Measurements from ENCODE around the gene WNT3A.

WNT3A gene

DNA sequence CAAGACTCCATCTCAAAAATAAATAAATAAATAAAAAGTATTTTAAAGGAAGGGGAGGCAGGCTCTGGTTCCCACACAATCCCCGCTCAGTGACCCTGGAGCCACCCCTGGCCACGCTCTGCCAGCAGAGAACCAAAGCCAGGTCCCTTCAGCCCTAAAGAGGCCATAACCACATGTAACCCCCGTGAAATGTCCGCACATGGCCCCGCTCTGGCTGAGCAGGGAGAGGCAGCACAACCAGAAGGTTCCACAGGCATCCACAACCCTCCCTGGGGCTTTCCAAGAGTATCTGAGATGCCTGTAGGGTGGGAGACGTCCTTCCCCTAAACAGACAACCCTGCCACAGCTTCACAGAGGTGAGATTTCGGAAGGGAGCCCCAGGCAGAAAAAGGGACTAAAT lies 74.3 kb downstream of the WNT3A start:
- intact Hi-C loops (cut with DNase I), result loop anchor here (5.0 to 10.0 kb wide), 3 partner anchors 86 to 346 kb away; partner anchors contain the start of genes IBA57, JMJD4 and SNAP47
- DNase-seq, result peak in 3 of 10 donors; percentile 4 to 58 (median 4)

DNA sequence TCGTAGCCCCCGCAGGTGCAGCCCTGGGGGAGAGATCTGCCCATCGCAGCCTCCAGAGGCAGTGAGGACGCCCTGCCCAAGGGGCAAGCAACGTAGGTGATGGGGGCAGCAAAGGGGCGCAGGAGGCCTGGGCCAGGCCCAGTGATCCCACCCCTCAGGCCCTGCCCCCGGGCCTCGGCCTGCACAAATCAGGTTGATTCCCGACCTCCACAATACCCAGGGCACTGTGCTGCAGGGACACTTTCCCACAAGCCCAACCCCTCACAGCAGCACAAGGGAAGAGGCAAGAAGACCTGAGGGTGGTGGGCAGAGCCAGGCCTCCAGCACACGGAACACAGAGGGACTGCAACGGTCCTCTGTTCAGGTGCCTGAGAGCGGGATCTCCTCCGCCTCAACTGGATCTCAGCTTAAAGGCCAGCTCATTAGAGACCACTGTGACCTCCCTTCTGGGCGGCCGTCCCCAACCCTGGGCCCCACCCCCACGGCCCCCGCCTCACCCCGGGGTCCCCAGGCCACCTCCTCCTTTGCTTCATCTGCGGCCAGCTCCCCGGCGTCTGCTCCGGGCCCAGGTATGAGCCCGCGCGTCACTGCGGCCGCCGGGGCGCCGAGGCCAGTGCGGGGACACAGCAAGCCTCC lies 74.9 kb downstream of the WNT3A start:
- DNase-seq, result peak in 3 of 10 donors; percentile 6 to 82 (median 73)
- intact Hi-C loops (cut with DNase I), result loop anchor here (2.0 to 10.0 kb wide), 4 partner anchors 21 to 347 kb away; partner anchors contain the start of genes C1orf35, IBA57, JMJD4 and SNAP47

DNA sequence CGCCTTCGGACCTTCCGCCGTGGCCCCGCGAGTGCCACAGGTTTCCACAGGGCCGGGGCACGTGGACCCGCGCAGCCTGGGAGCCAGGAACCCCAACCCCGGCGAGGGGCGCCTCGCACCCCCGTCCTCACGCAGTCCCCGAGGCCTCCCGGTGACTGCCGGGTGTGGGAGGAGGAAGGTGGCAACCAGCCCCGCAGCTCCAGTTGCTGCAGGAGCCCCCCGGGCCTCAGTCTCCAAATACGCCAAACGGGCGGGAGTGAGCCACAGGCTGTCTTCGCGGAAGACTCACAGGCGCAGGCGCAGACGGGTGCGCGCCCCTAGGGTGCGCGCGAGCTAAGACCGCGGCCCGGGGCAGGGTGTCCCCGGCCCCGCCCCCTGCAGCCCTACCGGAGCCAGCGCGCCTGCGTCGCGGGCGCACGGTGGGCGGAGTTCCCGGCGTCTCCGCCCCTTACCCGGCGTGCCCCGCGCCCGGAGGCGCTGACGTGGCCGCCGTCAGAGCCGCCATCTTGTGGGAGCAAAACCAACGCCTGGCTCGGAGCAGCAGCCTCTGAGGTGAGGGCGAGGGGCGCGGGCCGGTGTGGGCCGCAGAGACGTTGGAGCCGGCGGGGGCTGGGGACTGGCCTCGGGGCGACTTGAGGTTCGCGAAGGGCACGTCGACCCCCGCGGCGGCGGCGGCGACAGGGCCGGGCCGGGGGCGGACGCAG lies 75.6 kb downstream of the WNT3A start, which contains the start of gene ARF1:
ARF1 (plus strand) TSS at position 495 of the 704 bp plus-strand sequence. CDS start 14,407 bp downstream, outside the sequence.
- DNase-seq, result peak; percentile 80 to 98 (median 88)
- intact Hi-C loops (cut with DNase I), result loop anchor here (2.0 to 10.0 kb wide), 4 partner anchors 20 to 348 kb away; partner anchors contain the start of genes C1orf35, IBA57, JMJD4 and SNAP47

DNA sequence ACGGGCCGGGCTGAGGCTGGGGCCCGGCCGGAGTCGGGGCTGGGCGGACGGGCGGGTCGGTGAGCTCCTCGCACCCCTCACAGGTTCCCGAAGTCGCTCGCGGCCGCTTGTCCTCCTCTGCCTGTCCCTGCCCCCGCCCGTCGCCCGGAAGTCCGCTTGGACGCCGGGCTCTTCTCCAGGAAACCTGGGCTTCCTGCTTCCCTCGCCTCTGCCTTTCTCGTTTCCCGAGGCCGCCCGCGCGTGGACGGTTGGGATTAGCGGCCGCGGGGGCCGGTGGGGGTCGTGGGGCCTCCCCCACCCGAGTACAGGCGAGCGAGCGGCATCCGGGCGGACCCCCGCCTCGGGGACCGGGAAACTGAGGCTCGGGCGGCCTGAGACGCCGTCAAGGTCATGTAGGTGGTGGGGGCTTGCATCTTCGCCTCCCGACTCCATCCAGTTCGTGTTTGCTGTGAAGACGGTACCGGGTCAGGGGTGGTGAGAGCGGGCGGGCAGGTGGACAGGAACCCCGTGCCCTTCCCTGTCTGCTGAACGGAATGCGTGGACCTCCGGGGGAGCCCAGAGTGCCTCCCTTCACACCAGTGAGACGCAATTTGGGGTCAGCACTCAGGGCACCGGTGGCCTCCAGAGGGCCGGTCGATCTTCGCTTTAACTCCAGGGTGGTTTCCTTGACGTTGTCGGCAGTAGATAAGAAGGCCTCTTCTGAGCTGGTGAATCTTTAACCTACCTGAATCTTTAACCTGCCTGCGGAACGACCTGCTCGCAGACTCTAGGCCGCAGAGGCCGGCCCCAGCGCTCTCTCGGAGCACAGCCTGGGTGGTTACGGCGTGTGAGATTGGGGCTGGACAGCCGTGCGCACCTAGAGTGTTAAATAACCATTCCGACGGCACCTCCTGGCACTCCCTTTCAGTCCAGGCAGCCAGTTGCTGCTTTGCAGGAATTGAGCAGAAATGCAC lies 76.4 kb downstream of the WNT3A start:
- intact Hi-C loops (cut with DNase I), result loop anchor here (2.0 to 10.0 kb wide), 4 partner anchors 20 to 348 kb away; partner anchors contain the start of genes C1orf35, IBA57, JMJD4 and SNAP47

DNA sequence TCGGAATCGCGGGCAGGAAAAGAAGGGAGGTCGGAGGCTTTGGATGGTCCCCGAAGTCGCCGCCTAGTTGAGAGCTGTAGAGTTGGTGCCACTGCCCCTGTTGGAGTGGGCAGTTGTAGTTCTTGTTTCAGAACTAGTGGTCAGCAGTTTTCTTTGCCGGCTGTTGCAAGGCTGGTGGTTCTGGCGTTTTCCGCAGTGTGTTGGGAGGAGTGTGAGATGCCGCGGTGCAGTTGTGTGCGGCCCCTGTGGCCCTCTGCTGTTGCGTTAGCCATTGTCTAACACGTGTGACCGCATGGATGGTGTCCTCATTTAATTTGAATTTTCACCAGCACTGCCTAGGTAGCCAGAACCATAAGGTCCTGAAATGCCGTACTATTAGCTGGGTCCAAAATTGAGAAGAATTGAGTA lies 77.1 kb downstream of the WNT3A start:
- intact Hi-C loops (cut with DNase I), result loop anchor here (2.0 to 10.0 kb wide), 4 partner anchors 19 to 349 kb away; partner anchors contain the start of genes C1orf35, IBA57, JMJD4 and SNAP47
- DNase-seq, result peak in 4 of 10 donors; percentile 15 to 85 (median 68)

More for the DNA sequence above, 76.4 kb downstream of the WNT3A start:
- DNase-seq, result peak in 7 of 10 donors; percentile 22 to 91 (median 50)

- intact Hi-C loops (cut with DNase I), result loop anchor here (5.0 to 10.0 kb wide), 3 partner anchors 83 to 350 kb away; partner anchors contain the start of genes IBA57, JMJD4 and SNAP47
These were observed 77.5 kb downstream of the WNT3A start for GRCh38 chr1:228084325-228084724.

GRCh38 chr1:228084797-228085196 lies 78.0 kb downstream of the WNT3A start:
- peak in 1 of 10 donors; percentile 24 for DNase-seq
- intact Hi-C loops (cut with DNase I), result loop anchor here (5.0 to 10.0 kb wide), 3 partner anchors 83 to 350 kb away; partner anchors contain the start of genes IBA57, JMJD4 and SNAP47

More at GRCh38 chr1:228084325-228084724, 77.5 kb downstream of the WNT3A start:
- DNase-seq, result peak in 2 of 10 donors; percentile 1 to 4

GRCh38 chr1:228085287-228085951 lies 78.6 kb downstream of the WNT3A start:
- peak in 2 of 10 donors; percentile 31 to 49 for DNase-seq
- intact Hi-C loops (cut with DNase I), result loop anchor here (10.0 kb wide), 2 partner anchors 321 to 351 kb away; partner anchors contain the start of genes JMJD4 and SNAP47

DNA sequence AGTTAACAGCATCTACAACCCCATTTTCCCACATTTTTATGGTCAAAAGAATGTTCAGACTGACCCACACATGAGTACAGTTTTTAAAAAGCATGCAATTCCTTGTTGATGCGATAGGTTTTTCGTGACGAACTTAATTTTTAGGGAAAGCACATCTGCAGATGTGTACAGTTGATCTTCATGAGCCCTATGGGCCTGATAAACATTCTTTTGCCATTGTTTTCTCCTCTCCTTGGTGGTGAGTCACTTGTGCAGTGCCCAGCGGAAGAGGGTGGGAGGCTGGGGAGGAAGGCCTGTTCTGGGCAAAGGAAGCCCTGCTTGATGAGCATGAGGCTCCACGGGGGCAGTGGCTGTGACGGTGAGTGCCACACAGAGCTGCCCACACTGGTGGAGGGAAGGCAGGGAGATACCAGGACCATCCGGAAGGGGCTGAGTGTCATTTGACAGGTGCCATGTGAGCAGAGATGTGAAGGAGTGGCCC lies 81.0 kb downstream of the WNT3A start:
- DNase-seq, result peak in 5 of 10 donors; percentile 6 to 91 (median 85)
- intact Hi-C loops (cut with DNase I), result loop anchor here (10.0 kb wide), 2 partner anchors 323 to 353 kb away; partner anchors contain the start of genes JMJD4 and SNAP47

GRCh38 chr1:228088586-228089498 lies 82.0 kb downstream of the WNT3A start:
- intact Hi-C loops (cut with DNase I), result loop anchor here (10.0 kb wide), 2 partner anchors 324 to 354 kb away; partner anchors contain the start of genes JMJD4 and SNAP47
- peak in 2 of 10 donors; percentile 39 to 70 for DNase-seq

DNA sequence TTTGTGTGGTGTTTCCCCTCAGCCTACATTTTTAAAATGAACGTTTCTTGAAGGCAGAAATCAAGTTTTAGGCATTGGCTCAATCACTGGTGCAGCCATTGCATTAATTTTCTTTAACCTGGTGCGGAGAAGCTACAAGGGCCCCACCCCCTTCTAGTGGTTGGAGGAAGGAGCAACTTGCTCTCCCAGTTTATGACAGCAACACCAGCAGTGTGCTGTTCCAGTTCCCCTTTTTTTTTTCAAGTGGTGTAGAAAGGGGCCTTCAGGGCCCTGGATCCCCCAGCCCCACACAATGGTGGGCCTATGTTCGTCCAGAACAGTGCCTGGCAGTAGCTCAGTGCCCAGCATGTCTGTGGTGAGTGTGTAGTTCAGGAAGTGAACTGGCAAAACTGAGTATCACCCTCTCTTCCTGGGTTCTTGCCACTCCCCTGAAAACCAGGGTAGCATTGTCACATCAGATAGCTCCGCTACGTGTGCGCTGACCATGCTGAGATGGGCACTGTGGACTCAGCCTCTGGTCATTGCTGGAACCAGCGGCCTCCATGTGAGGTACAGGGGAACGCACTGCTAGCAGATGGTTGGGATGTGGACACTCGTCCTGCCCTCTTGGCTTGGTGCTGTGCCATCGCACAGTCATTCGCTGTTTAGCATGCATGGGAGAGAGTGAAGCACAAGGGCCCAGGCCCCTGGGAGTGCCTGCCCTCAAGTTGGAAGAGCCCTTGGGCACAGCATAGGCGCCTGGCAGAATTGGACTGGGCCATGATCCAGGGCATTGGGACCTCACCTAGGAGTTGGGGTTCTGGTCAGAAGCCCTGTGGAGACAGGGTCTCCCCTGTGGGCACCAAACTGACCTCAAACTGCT lies 83.0 kb downstream of the WNT3A start:
- intact Hi-C loops (cut with DNase I), result loop anchor here (10.0 kb wide), 2 partner anchors 325 to 355 kb away; partner anchors contain the start of genes JMJD4 and SNAP47
- peak in 1 of 10 donors; percentile 81 for DNase-seq

- intact Hi-C loops (cut with DNase I), result no loop called here
- DNase-seq, result peak in 1 of 10 donors; percentile 89
These were observed 83.8 kb downstream of the WNT3A start for GRCh38 chr1:228090613-228091081.

DNA sequence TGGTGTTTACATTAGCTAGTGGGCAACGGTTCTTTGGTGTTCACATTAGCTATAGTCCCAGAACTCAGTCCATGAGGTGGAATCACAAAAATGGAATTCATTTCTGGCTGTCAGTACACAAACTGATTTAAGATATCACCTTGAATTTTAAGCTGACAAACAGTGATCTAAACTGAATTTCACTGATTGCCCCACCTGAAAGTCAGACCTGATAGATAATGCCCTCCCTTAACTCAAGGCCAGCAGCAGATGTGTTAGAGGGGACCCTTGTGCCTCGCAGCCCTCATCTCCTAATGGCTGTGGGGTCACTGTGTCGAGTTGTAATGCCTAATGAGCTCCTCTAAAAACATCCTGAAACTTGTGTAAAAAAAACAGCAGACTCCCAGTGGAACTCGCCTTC lies 84.3 kb downstream of the WNT3A start:
- DNase-seq, result no peak
- intact Hi-C loops (cut with DNase I), result no loop called here

DNA sequence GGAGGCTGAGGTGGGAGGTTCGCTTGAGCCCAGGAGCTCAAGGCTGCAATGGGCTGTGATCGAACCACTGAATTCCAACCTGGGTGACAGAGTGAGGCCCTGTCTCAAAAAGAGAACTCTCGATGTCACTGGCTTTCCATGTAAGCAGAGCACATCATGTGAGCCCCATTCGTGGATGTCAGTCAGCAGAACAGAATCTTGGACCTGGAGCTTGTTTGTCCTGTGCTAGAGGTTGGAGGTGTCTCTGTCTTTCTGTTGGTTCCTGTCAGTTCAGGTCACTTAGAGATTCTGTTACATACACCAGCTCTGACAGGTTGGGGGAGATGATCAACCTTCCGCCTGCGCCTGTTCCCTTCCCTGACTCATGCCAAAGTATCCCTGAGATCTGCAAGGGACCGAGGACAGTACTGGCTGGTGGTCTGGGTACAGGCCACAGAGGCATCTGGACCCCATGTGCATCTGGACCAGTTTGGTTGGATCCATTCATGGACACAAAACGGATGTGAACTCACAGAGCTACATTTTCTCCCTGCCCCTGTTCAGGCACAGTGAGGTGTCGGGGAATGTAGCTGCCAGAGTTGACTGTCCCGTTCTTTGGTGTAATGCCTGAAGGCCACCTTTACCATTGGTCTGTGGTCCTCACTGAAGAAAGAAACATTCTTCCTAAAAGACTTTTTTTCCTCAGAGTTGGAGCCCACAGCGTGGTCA lies 85.7 kb downstream of the WNT3A start:
- DNase-seq, result peak in 1 of 10 donors; percentile 46
- intact Hi-C loops (cut with DNase I), result no loop called here

DNA sequence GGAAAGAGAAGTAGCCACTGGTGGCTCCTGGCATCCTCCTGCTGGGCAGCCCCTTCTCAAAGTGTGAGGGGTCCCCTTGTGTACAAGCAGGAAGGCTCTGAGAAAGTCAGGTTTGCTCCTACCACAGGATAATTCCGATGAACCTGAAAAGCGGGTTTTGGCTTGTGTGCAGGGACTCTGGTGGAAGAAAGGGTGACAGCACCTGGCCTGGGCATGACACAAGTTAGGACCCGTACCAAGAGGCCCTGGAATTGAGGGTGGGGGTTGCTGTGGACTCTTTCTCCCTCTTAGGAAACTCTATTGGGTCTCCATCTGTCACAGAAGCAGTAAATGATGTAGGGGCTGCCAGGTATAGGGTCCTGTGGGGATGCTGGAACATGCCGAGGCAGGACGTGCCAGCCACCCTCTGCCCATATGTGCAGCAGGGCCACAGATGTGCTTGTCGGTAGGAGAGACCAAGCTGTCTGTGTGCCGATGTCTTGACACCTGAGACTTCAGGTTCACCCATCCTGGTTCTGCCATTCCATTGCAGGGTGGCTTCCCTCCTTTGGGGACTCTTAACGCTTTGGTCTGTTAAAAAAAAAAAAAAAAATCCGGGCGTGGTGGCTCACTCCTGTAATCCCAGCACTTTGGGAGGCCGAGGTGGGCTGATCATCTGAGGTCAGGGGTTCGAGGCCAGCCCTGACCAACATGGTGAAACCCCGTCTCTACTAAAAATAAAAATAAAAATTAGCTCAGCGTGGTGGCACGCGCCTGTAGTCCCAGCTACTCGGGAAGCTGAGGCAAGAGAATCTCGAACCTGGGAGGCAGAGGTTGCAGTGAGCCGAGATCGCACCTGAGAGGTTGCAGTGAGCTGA lies 86.5 kb downstream of the WNT3A start:
- peak in 2 of 10 donors; percentile 59 to 70 for DNase-seq
- intact Hi-C loops (cut with DNase I), result no loop called here

Data from posterior cingulate gyrus (tissue), 11 donors.